Heart left ventricle (tissue), 13 donors: Measurements from ENCODE around the gene RPS6KA2.

ENCODE experiments used
- POLR2A ChIP-seq, 2 donors: fragments of 450-650 bp; IDR thresholded peaks; one replicate each; pipeline ENCODE4 v1.6.1; 2017; ENCODE audit warnings: antibody characterized with exemption in 2 of 2, mild to moderate bottlenecking in 2 of 2, moderate library complexity in 2 of 2
- TF ChIP-seq, protein P1 (sequence below), 12 donors: fragments of 200-600 bp; sonication (generic) in 4 of 12; IDR thresholded peaks; one replicate each; pipeline versions ENCODE4 v1.5.0 to v1.8.0; 2018 to 2022; ENCODE audit warnings: antibody characterized with exemption in 12 of 12, mild to moderate bottlenecking in 5 of 12
- donor health status: ischemic (EF 13 %, LVEDD 7.1; RV severe dilation, severe dysfunction).
- donor health status: DM: no; HTN: yes; CAD: no.
- donor health status: DM: no; HTN: no; CAD: no.
- donor health status: ischemic (EF 25% LVEDD 6.9; RV normal size, moderate dysfunction).
- donor health status: ischemic (EF 25% LVEDD 5.7; RV mildly dilated, moderate dysfunction).
- donor health status: ischemic (EF 35%, LVEDD 5.7; RV mildly dilated, moderate dysfunction).
- donor health status: nonischemic (EF 11% LVEDD 7.7; RV severe dilation, severe dysfunction).
- donor health status: DM: yes; HTN: yes; CAD: no.
- donor health status: PGD.
- donor health status: ischemic (EF 29% LVEDD 5.4; RV normal size, mild dysfunction).
- donor health status: nonischemic (EF 23%, LVEDD 6.1; RV moderate dilation, normal function).

DNA sequence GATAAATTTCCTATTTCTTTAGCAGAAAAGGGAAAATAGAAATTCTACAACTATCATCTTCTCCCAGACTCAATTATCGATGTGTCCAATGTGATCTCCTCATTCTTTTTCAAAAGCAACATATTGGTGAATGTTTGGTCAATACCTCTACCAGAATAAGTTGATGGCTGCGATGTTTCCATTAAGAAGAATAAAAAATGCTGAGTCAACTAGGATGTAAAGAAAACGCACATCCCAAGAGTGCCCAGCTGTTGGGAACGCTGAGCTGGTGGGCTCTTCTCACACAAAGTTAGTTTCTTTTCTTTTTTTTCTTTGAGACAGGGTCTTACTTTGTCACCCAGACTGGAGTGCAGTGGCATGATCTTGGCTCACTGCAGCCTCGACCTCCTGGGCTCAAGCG is 80.4 kb downstream of the RPS6KA2 start:
- TF ChIP-seq, protein P1, sequence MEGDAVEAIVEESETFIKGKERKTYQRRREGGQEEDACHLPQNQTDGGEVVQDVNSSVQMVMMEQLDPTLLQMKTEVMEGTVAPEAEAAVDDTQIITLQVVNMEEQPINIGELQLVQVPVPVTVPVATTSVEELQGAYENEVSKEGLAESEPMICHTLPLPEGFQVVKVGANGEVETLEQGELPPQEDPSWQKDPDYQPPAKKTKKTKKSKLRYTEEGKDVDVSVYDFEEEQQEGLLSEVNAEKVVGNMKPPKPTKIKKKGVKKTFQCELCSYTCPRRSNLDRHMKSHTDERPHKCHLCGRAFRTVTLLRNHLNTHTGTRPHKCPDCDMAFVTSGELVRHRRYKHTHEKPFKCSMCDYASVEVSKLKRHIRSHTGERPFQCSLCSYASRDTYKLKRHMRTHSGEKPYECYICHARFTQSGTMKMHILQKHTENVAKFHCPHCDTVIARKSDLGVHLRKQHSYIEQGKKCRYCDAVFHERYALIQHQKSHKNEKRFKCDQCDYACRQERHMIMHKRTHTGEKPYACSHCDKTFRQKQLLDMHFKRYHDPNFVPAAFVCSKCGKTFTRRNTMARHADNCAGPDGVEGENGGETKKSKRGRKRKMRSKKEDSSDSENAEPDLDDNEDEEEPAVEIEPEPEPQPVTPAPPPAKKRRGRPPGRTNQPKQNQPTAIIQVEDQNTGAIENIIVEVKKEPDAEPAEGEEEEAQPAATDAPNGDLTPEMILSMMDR (IDR thresholded peaks at IDR 0.05): no peak
- TF ChIP-seq POLR2A (IDR thresholded peaks at IDR 0.05): no peak
